ENCODE data around the gene VANGL2. TPM values are rescaled to one million over a fixed set of nuclear protein-coding genes. Genes with fewer than 3 reads are reported as not detected.

VANGL2 gene
- polyA plus RNA-seq, 1 donor from 2014 or later, result 22.6 TPM

GRCh38 chr1:160460683-160461287, 60.4 kb downstream of the VANGL2 start:
- H3K4me3 ChIP-seq (ENCODE audit: low read length), result no peak overlapping the region
- H3K9me3 ChIP-seq (ENCODE audit: low read length), result no peaks in the 10 kb centered on the region
- no peaks in the 10 kb centered on the region for H3K36me3 ChIP-seq (ENCODE audit: insufficient read depth, low read length)
- no peaks in the 10 kb centered on the region for H4K20me1 ChIP-seq (ENCODE audit: insufficient read depth)
- no peaks in the 10 kb centered on the region for H3K79me2 ChIP-seq (replicated peaks; ENCODE audit: insufficient read depth, low read length)
- no peak for TF ChIP-seq EP300 (conservative IDR thresholded peaks at IDR 0.05; ENCODE audit: poor library complexity, severe bottlenecking)
- no peak for TF ChIP-seq TAF1 (IDR thresholded peaks at IDR 0.05; ENCODE audit: low read depth)
- no peak for TF ChIP-seq EZH2 (IDR thresholded peaks at IDR 0.05; ENCODE audit: borderline replicate concordance, insufficient read depth, low read length, poor library complexity, severe bottlenecking)
- no peak for TF ChIP-seq REST (IDR thresholded peaks at IDR 0.05; ENCODE audit: borderline replicate concordance)
- no peak for TF ChIP-seq MXI1 (conservative IDR thresholded peaks at IDR 0.05; ENCODE audit: poor library complexity, severe bottlenecking)
- no peak for TF ChIP-seq RAD21 (conservative IDR thresholded peaks at IDR 0.05)
- no peak for TF ChIP-seq POLR2AphosphoS5 (IDR thresholded peaks at IDR 0.05)
- no peak for TF ChIP-seq CTCF (IDR thresholded peaks at IDR 0.05; ENCODE audit: poor library complexity, severe bottlenecking)
- TF ChIP-seq SMC3 (conservative IDR thresholded peaks at IDR 0.05; ENCODE audit: poor library complexity), result no peak
- H2AFZ ChIP-seq (ENCODE audit: low read depth, low read length), result no peak overlapping the region
- no peak overlapping the region for H3K9ac ChIP-seq (ENCODE audit: low read length)
- H3F3A ChIP-seq (ENCODE audit: insufficient read depth, low read length, poor library complexity, severe bottlenecking), result no peaks in the 10 kb centered on the region
- no peaks in the 10 kb centered on the region for H3K9me2 ChIP-seq (ENCODE audit: insufficient read depth, low read length)
- no peaks in the 10 kb centered on the region for H3K27me3 ChIP-seq (ENCODE audit: insufficient read depth, low read depth, low read length)
- H3K4me2 ChIP-seq (ENCODE audit: low read length), result no peak overlapping the region
- no peak overlapping the region for H3K27ac ChIP-seq (ENCODE audit: low read length)

GRCh38 chr1:160465123-160465522, 64.8 kb downstream of the VANGL2 start:
- H3K36me3 ChIP-seq (ENCODE audit: insufficient read depth, low read length), result no peaks in the 10 kb centered on the region
- no peaks in the 10 kb centered on the region for H3K9me3 ChIP-seq (ENCODE audit: low read length)
- H3K9ac ChIP-seq (ENCODE audit: low read length), result no peak overlapping the region

More at GRCh38 chr1:160465123-160465522, 64.8 kb downstream of the VANGL2 start:
- Histone ChIP-seq H3K79me2 (replicated peaks; ENCODE audit: insufficient read depth, low read length) (no peaks in the 10 kb centered on the region), H4K20me1 (ENCODE audit: insufficient read depth) (no peaks in the 10 kb centered on the region), H3F3A (ENCODE audit: insufficient read depth, low read length, poor library complexity, severe bottlenecking) (no peaks in the 10 kb centered on the region), H3K9me2 (ENCODE audit: insufficient read depth, low read length) (no peaks in the 10 kb centered on the region), H3K4me3 (ENCODE audit: low read length) (no peak overlapping the region), H2AFZ (ENCODE audit: low read depth, low read length) (no peak overlapping the region), H3K4me2 (ENCODE audit: low read length) (no peak overlapping the region), H3K27me3 (ENCODE audit: insufficient read depth, low read depth, low read length) (no peaks in the 10 kb centered on the region), H3K27ac (ENCODE audit: low read length) (no peak overlapping the region)
- TF ChIP-seq EP300 (conservative IDR thresholded peaks at IDR 0.05; ENCODE audit: poor library complexity, severe bottlenecking), result no peak
- TF ChIP-seq EZH2 (IDR thresholded peaks at IDR 0.05; ENCODE audit: borderline replicate concordance, insufficient read depth, low read length, poor library complexity, severe bottlenecking), result no peak
- no peak for TF ChIP-seq MXI1 (conservative IDR thresholded peaks at IDR 0.05; ENCODE audit: poor library complexity, severe bottlenecking)
- no peak for TF ChIP-seq SMC3 (conservative IDR thresholded peaks at IDR 0.05; ENCODE audit: poor library complexity)
- no peak for TF ChIP-seq CTCF (IDR thresholded peaks at IDR 0.05; ENCODE audit: poor library complexity, severe bottlenecking)
- TF ChIP-seq RAD21 (conservative IDR thresholded peaks at IDR 0.05), result no peak

Measured in neural cell (in vitro differentiated cells).